GM21423 (cell line): ENCODE results near the gene PLCB2.

Experiments used
- ATAC-seq: cut with Tn5 transposase; IDR thresholded peaks from one replicate; pipeline ENCODE4 v1.9.1; 2021; ENCODE audit warnings: mild to moderate bottlenecking, moderate library complexity; ENCODE audit not compliant: unreplicated experiment

Gene PLCB2

DNA sequence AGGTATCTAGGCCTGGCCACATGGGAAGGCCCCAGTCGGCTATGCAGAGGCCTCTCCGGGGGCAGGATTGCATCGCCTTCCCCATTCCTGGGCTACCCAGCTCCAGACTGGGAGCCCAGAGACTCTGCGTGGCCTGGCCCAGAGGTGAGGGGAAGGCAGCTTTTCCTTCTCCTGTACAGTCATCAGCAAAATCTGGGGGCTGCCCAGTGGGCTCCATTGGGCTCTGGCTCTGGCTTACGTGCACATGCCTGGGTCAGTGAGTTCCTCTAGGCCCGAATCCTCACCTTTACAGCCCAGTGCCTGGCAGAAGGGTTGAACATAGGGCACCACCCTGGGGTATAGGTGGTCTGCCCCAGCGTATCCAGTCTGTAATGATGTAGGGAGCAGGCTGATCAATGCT, 20.9 kb downstream of the PLCB2 start:
- no peak for ATAC-seq

DNA sequence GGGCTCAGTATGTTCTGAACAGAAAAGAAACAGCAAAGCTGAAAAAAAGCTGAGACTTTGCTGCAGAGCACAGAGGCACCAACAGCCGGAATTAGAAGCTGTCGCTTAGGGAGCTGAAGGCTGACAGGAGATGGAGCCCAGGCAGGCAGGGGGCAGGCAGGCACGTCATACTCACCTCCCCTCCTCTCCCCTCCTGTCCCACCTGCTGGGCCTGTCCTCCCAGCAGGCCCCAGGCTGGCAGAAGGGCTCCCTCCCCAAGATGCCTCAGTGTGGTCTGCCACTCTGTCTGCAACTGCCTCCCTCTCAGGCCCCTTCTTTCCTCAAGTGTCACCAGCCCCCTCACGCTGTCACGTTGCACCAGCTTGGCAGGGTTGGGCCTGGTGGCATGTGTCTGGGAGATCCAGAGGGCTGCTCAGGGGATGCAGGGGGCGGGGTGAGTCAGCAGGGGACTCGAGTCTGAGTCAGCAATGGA, 21.6 kb downstream of the PLCB2 start:
- ATAC-seq: no peak

DNA sequence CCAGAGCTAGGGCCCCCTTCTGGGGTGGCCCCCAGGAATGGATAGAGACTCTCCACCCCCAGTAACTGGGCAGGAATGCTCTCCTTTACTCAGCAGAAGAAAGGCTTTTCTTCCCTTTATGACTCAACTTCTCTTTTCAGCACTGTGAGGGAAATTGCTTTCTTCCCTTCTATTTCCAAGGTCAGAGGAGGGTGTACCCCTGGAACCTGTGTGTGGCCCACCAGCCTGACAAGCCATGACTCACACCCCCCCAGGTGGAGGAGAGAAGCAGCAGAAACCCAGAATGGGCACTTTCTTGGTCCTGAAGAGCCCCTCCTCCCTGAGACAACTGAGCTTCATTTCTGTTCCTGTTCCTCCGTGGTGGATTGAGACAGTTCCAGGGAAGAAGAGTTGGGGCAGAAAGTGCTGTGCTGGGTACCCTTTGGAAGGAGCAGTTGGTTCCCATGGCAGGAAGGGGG, 22.2 kb downstream of the PLCB2 start:
- no peak for ATAC-seq

DNA sequence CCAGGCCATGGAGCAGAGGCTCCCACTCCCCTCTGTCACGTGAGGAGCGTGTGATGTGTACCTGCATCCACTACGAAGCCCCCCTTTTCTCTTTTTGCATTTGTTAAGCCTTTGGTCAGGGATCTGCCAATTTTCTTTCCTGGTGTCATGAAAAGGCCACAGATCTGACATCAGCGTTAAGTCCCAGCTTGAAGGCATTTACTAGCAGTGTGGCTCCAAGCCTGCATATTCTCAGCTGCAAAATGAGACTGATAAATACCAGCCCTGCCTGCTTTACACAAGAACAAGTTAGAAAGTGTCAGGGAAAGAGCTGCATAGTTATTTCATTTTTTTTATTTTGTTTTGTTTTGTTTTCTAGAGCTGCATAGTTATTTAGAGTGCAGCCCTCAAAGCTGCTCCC, 22.6 kb downstream of the PLCB2 start:
- no peak for ATAC-seq

DNA sequence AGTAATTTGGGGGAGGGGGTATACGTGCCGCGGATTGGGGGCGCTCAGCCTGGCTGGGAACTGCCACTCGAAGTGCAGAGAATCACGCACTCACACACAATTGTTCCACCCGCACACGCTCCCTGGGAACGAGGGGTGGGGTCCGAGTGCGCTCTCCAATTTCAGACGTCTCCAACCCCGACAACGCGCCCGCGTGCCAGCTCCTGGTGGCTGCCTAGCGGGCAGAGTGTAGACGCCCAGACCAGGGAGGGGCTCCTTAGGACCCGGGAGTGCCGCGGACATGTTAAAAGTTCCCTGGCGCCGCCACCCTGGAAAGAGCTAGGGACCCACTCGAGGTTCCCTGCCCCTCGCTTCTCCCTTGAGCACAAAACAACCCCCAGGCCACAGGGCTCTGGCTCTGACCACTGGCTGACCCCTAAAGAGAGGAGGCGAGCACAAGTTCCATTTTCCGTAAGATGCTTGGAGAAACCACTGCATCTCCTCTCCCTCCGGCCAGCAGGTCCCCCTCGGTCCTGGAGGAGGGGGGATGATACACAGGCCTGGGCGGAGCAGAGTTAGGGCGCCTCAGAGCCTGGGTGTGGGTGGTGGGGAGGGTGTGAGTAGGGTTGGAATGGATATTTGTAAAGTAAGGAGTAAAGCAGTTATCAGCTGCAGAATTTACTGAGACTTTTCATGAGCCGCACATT, 24.0 kb downstream of the PLCB2 start:
- ATAC-seq: no peak

DNA sequence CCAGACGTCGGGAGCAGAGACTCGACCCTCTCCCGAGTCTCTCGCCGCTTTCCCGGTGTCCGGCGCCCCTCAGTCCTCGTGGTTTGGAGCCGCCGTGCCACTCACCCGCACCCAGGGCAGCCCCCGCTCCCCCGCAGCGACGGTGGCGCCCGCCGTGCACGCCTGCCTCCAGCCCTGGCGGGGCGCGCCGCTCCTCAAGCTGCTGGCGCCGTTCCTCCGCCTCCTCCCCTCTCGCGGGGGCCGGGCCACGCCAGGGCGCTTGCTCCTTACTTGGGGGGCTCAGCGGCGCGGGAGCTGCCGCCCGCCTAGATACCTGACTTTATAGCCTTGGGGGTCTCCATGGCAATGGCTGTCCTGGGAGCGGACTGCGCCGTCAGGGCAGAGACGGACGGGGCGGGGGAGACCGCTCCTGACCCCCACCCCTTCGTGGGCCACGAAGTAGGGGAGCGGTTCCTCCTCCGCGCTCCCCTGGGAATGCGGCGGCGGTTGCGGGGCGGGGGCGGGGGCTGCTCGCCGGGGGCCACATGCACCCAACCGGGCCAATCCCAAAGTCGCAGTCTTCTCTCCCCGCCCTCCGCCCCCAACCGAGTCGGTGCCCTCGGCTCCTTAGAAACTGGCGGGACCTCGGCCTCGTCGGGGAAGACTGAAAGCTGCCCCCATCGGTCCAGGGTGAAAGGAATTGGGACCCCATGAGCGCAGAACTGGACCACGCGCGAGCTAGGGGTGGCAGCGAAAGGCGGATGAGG, 24.7 kb downstream of the PLCB2 start, which contains the start of gene ANKRD63:
ANKRD63 (minus strand) TSS at position 196 of the 746 bp plus-strand sequence. CDS start 478 bp downstream, outside the sequence.
- ATAC-seq: no peak

DNA sequence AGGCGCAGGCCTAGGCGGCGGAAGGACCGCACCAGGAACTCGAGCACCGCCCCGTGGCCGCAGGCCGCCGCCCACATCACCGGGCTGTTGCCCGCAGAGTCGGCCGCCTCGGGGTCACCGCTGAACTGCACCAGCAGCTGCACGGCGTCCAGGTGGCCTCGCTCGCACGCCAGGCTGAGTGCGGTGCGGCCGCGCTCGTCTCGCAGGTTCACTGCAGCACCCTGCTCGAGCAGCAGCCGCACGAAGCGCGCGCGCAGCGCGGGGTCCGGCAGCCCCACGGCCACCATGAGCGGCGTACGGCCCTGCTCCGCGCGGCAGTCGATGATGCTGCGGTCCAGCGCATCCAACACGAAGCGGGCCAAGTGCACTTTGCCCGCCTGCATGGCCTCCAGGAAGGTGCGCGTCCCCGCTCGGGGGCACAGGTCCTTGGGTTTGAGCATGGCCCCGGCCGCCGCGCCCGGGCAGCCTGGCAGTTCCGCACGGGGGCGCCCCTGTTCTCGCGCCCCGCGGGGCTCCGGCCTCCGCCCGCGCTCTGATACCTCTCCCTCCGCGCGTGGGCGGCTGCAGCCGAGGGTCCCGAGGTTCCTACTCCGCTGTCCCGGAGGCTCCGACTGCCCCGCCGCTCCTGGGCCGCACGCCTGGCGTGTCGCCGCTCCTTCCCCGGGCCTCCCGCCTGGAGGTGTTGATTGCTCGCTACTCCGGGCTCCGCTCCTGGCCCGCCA, 25.4 kb downstream of the PLCB2 start:
- ATAC-seq: no peak

DNA sequence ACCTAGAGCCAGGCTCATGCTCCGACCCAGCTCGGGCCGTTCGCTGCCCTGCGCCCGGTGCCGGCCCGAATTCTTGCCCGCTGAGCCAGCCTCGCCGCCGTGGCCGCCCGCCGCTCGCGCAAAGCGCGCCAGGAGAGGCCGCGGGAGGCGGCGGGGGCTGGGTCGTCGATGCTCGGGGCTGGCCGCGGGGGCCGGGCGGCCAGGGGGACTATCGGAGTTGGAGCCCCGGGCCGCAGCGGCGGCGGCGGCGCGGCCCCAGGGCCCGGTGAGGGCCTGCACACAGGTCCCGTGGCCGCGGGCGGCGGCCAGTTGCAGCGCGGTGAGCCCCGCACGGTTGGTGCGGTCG, 26.0 kb downstream of the PLCB2 start:
- ATAC-seq: no peak

DNA sequence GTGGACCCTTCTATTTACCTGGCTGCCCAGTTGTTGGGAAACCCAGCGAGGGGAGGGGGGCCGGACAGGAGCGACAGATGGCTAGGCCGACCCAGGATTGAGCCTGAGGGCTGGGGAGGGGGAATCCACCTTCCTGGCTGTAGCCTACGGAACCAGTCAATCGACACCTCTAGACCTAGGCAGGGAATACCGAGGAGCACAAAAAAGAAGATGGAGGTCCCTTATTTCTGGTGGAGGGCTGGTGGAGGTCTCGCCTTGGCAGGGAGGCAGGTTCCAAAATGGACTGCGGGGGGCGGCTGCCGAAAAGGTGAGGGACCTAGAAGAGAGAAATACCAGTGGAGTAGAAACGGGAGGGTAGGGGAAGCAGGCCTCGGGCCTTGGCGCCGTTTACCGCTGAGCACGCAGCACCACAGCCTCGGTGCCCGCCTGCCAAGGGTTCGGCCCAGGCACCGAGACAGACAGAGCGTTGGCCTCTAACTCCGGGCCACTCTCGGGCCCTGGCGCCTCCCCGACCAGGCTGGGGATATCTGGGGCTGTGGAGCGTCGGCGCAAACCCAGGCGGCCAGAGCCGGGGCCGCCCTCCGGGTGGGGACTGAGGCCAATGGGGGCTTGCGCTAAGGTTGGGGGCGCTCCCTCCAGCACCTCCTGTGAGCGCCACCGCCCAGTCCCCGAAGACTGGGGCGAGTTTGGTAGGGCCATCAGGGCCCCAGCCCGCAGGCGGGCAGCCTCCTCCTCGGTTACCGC, 26.5 kb downstream of the PLCB2 start:
- ATAC-seq: no peak

DNA sequence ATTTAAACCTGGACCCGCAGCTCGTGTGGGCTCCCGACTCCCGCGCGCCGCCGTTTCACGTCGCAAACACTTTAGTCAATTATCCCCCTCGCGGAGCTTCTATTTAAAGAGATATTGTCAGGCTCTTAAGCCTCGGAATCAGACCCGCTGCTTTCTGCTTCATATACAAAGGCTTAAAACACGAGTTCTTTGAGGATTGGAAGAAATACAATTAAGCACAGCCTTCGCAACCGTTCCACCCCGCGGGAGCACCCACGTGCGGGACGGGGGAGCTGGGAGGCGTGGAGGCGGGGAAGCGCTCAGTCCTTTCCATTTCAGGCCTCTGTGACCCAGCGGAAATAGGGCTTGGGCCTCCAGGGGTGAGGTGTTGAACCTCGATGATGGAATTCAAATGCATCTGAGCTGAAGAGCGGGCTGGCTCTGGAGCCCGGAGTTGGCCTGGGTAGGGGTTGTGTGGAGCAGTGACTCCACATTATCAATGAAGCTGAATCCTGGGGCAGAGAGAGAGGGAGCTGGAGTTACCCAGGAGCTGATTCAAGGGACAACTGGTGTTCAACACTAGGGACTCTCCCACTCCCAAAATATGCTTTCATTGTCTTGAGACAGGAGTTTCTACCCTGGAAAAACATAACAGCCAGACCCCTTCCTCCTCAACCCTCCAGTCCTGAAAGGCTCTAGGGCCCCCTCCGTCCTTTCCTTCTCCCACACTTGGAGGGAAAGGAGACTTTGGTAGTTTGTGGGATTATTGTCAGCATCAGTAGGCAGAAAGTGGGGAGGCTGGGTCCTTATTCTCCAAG, 27.3 kb downstream of the PLCB2 start:
- no peak for ATAC-seq

DNA sequence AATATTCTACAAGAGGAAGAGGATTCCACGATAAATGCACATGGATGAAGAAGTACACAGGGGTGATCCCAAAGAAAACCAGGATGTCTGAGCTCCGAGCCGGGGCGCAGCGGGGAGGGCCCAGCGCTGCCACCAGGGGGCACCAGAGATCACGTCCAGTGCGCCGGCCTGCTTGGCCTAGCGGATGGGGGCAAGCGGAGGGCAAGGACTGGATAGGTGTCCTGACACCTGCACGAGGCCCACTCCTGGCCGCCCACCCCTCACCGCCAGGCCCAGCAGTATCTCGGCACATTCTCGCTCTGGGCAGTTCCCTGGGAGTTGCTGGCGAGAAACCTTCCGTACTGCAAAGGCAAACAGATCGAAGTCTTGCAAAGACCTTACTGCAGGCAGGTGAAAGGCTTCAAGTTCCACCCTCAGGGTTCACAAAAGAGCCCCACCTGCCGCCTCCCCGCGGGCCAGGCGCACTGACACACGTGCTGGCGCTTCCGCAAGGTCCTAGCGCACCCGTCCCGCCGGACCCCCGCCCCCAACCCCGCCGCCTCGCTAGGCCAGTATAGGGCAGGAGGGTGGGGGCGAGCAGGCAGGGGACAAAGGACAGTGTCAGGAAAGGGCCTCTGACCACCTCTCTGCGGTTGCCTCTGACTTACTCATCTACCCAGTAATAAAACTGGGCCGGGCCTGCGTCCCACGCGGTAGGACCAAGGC, 28.1 kb downstream of the PLCB2 start:
- no peak for ATAC-seq

DNA sequence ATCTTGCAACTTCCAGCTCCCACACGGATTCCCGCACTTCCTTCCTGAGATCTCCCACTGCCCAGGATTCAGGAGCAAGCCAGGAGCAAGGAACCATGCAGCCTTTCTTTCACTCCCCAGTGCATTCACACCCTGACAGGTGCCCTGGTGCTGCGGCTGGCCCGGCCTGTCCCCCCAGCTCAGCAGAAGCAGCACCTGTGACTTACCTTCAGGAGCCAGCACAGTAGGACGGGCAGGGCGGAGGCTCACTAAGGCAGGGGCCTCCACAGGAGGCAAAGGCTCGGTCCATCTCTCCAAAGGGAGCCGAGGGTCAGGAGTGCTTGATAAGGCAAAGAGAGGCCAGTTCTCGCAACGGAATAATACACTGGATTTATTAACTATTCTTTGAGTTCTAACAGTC, 29.7 kb downstream of the PLCB2 start:
- ATAC-seq: no peak

DNA sequence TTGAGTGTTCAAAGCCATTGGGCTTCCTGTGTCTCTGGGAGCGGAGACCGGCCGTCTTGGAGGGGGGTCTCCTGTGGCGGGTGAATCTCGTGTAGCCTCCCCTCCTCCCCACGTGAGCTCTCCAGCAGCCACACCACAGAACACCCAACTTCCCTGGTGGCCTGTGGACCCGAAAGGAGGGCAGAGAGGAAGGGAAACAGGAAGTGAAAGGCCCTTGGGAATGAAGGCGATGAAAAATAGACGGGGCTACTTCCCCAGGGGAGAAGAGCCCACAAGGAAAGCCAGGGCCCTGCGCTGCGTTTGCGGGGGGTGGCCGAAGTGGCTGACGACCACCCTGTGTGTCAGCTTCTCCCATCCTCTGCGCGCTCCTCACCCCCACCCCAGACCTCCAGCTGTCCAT, 30.3 kb downstream of the PLCB2 start:
- ATAC-seq: no peak

DNA sequence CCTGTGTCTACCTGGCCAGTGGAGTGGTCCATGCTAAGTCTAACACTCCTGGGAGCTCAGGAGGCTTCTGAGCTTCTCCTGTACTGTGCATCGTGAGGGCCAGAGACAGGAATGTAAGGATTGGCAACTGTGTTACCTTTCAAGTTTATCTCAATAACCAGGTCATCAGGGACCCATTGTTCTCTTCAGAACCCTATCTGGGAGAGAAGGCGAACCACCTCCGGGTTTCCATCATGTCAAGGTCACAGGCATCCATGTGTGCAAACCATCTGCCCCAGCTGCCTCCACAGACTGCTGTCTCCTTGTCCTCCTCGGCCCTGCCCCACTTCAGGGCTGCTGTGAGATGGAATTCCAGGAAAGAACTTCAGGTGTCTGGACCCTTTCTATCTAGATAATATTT, 30.8 kb downstream of the PLCB2 start:
- ATAC-seq: no peak

DNA sequence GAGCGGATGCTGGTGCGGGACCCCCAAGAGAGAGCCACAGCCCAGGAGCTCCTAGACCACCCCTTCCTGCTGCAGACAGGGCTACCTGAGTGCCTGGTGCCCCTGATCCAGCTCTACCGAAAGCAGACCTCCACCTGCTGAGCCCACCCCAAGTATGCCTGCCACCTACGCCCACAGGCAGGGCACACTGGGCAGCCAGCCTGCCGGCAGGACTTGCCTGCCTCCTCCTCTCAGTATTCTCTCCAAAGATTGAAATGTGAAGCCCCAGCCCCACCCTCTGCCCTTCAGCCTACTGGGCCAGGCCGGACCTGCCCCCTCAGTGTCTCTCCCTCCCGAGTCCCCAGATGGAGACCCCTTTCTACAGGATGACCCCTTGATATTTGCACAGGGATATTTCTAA, 31.8 kb downstream of the PLCB2 start:
- no peak for ATAC-seq

DNA sequence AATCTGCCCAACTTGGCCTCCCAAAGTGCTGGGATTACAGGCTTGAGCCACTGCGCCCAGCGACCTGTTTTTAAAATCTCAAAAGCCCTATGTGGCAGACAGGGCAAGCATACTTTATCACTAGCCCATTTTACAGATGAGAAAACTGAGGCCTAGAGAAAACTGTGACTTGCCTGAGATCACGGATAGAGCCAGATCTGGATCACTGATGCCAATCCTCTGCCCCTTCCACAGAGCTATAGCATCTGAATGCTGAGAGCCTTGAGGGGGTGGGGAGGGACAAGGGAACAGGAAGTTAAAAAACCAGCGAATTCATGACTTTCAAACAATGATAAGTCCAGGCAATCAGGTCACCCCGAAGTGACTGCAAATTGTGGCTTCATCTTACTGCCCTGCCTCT, 32.2 kb downstream of the PLCB2 start:
- no peak for ATAC-seq

DNA sequence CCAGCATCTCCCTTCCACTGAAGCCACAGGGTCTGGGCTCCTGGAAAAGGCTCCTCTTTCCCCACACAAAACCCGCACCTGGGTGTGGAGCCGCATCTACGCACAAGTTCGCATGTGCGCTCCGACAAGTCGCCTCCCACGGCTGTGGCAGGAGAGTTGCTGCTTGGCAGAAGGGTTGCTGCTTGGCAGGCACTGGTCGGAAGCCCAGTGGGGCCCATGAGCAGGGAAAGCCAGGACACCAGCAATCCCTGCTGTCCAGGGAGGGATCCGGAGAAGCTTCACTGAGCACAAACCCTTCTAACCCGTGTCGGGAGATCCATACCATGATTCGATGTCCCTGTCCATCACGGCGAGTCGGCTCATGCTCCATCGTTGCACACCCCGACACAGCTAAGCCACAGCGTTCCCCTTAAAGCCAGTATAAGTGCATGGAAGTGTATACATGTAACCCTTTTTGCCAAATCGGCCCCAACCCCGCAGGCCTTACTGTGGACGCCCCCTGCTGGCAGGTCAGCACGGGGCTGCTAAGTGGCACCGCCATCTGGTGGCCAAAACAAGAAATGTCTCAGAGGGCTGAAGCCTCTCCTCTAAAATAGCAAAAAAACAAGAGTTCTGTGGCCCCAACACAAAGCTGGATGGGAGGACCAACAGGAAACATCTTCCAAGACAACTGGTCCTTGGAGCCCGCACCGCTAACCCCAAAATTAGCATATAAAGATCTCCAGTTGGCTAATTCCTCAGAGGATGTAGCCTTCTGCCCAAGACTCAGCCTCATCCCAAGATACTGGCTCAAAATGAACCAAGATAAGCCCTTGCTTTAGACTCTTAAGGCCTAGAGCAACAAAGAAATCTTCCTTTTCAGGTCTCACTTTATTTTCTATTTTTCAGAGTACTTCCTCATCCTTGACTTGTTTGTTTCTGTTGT, 33.1 kb downstream of the PLCB2 start:
- no peak for ATAC-seq

DNA sequence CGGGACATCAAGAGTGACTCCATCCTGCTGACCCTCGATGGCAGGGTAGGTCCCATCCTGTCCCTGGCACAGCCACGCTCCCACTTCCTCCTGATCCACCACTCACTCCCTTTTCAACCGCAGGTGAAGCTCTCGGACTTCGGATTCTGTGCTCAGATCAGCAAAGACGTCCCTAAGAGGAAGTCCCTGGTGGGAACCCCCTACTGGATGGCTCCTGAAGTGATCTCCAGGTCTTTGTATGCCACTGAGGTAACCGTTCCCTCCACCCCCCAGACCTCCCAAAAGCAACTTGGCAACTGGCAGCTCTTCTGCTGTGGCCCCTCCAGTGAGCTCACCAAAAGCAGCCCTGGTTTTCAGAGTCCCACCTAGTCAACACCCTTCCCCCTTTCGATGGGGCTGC, 34.3 kb downstream of the PLCB2 start:
- ATAC-seq: no peak
